H9 (cell line): Measurements from ENCODE around the gene SLC35A3. TPM values are rescaled to one million over a fixed set of nuclear protein-coding genes. Genes with fewer than 3 reads are reported as not detected.

Experiments used
- DNase-seq: peaks from one replicate; pipeline ENCODE4 v3.0.0-alpha.2; 2017
- H2AFZ ChIP-seq: one replicate; pipeline ENCODE4 v1.6.1; 2013; ENCODE audit warnings: mild to moderate bottlenecking, low read length, control low read depth, moderate library complexity
- H2AK5ac ChIP-seq: 2 replicates; pipeline ENCODE4 v1.6.1; 2013; ENCODE audit warnings: low read length, control low read depth, mixed read lengths; ENCODE audit not compliant: insufficient read length
- H2BK120ac ChIP-seq: one replicate; pipeline ENCODE4 v1.6.1; 2013; ENCODE audit warnings: low read depth, mild to moderate bottlenecking, low read length, control low read depth, inconsistent platforms; ENCODE audit not compliant: poor library complexity, severe bottlenecking
- H2BK12ac ChIP-seq: 2 replicates; pipeline ENCODE4 v1.6.1; 2013; ENCODE audit warnings: low read length, control low read depth, mixed read lengths, low read depth; ENCODE audit not compliant: insufficient read length
- H2BK15ac ChIP-seq: 2 replicates; pipeline ENCODE4 v1.6.1; 2013; ENCODE audit warnings: low read depth, low read length, control low read depth
- H2BK20ac ChIP-seq: one replicate; pipeline ENCODE4 v1.6.1; 2013; ENCODE audit warnings: low read depth, mild to moderate bottlenecking, low read length, control low read depth, inconsistent platforms; ENCODE audit not compliant: poor library complexity, severe bottlenecking
- H2BK5ac ChIP-seq: 2 replicates; pipeline ENCODE4 v1.6.1; 2013; ENCODE audit warnings: low read length, control low read depth, mixed read lengths; ENCODE audit not compliant: insufficient read length
- H3K14ac ChIP-seq: 2 replicates; pipeline ENCODE4 v1.6.1; 2013; ENCODE audit warnings: low read length, control low read depth; ENCODE audit not compliant: insufficient read depth
- H3K18ac ChIP-seq: 2 replicates; pipeline ENCODE4 v1.6.1; 2013; ENCODE audit warnings: low read depth, mild to moderate bottlenecking, mixed read lengths, low read length, control low read depth; ENCODE audit not compliant: insufficient read length
- H3K23ac ChIP-seq: 2 replicates; pipeline ENCODE4 v1.6.1; 2013; ENCODE audit warnings: low read length, control low read depth, mixed read lengths, low read depth; ENCODE audit not compliant: insufficient read length
- H3K23me2 ChIP-seq: 2 replicates; pipeline ENCODE4 v1.6.1; 2013; ENCODE audit warnings: low read depth, mild to moderate bottlenecking, mixed read lengths, low read length, control low read depth; ENCODE audit not compliant: insufficient read length, poor library complexity, severe bottlenecking
- H3K27ac ChIP-seq: 2 replicates; pipeline ENCODE4 v1.5.1; 2013; ENCODE audit warnings: low read length, control low read depth, mixed read lengths, low read depth; ENCODE audit not compliant: insufficient read length
- H3K27me3 ChIP-seq: 2 replicates; pipeline ENCODE4 v1.6.1; 2013; ENCODE audit warnings: low read length, control low read depth, inconsistent platforms; ENCODE audit not compliant: insufficient read depth
- H3K4ac ChIP-seq: 2 replicates; pipeline ENCODE4 v1.6.1; 2013; ENCODE audit warnings: low read depth, mild to moderate bottlenecking, control low read depth, inconsistent platforms, low read length, moderate library complexity
- H3K4me1 ChIP-seq: 2 replicates; pipeline ENCODE4 v1.6.1; 2013; ENCODE audit warnings: low read length, control low read depth, inconsistent platforms; ENCODE audit not compliant: insufficient read depth
- H3K4me2 ChIP-seq: 2 replicates; pipeline ENCODE4 v1.6.1; 2013; ENCODE audit warnings: low read length, control low read depth, mixed read lengths; ENCODE audit not compliant: insufficient read length, insufficient read depth
- H3K56ac ChIP-seq: 2 replicates; pipeline ENCODE4 v1.6.1; 2013; ENCODE audit warnings: low read depth, mild to moderate bottlenecking, mixed read lengths, low read length, control low read depth; ENCODE audit not compliant: insufficient read length
- H3K79me1 ChIP-seq: 2 replicates; pipeline ENCODE4 v1.6.1; 2013; ENCODE audit warnings: low read depth, mild to moderate bottlenecking, moderate library complexity, low read length, control low read depth, inconsistent platforms; ENCODE audit not compliant: insufficient read depth, poor library complexity, severe bottlenecking
- H3K79me2 ChIP-seq: 2 replicates; pipeline ENCODE4 v1.6.1; 2013; ENCODE audit warnings: low read length, control low read depth, inconsistent platforms; ENCODE audit not compliant: insufficient read depth
- H3K9ac ChIP-seq: 2 replicates; pipeline ENCODE4 v1.6.1; 2013; ENCODE audit warnings: low read length, control low read depth, mixed read lengths; ENCODE audit not compliant: insufficient read length; ENCODE audit errors: extremely low read depth
- H3K9me3 ChIP-seq: one replicate; pipeline ENCODE4 v1.6.1; 2013; ENCODE audit warnings: low read depth, low read length, inconsistent platforms; ENCODE audit not compliant: control insufficient read depth
- H3T11ph ChIP-seq: one replicate; pipeline ENCODE4 v1.6.1; 2013; ENCODE audit warnings: mild to moderate bottlenecking, low read length, control low read depth, inconsistent platforms
- H4K20me1 ChIP-seq: one replicate; pipeline ENCODE4 v1.6.1; 2013; ENCODE audit not compliant: control insufficient read depth, insufficient read length, insufficient read depth
- H4K5ac ChIP-seq: 2 replicates; pipeline ENCODE4 v1.6.1; 2013; ENCODE audit warnings: low read depth, mild to moderate bottlenecking, mixed read lengths, low read length, control low read depth; ENCODE audit not compliant: insufficient read length
- H4K8ac ChIP-seq: replicated peaks from 2 replicates; pipeline ENCODE4 v1.6.1; 2013; ENCODE audit warnings: low read length, control low read depth, mixed read lengths, low read depth; ENCODE audit not compliant: insufficient read length
- H4K91ac ChIP-seq: 2 replicates; pipeline ENCODE4 v1.6.1; 2013; ENCODE audit warnings: low read depth, mild to moderate bottlenecking, moderate library complexity, mixed read lengths, low read length, control low read depth; ENCODE audit not compliant: insufficient read length
- H3K27ac Mint-ChIP-seq, 3 experiments: 2 replicates in 2 of 3; 3 replicates in 1 of 3; pipeline ENCODE4 v1.8.0; 2020 to 2021; ENCODE audit warnings: mixed read lengths in 3 of 3, mild to moderate bottlenecking in 1 of 3, moderate library complexity in 1 of 3
- H3K27me3 Mint-ChIP-seq: 2 replicates; pipeline ENCODE4 v1.8.0; 2021; ENCODE audit warnings: low read depth, mild to moderate bottlenecking, moderate library complexity, mixed read lengths
- H3K36me3 Mint-ChIP-seq, 3 experiments: 2 replicates in 2 of 3; 3 replicates in 1 of 3; pipeline ENCODE4 v1.8.0; 2020 to 2021; ENCODE audit warnings: low read depth in 3 of 3, mixed read lengths in 3 of 3; ENCODE audit not compliant: insufficient read depth in 1 of 3
- H3K4me1 Mint-ChIP-seq, 2 experiments: 2 replicates each; pipeline ENCODE4 v1.8.0; 2020; ENCODE audit warnings: mixed read lengths in 2 of 2
- H3K4me3 Mint-ChIP-seq, 2 experiments: 2 replicates in 1 of 2; 3 replicates in 1 of 2; pipeline ENCODE4 v1.8.0; 2020 to 2021; ENCODE audit warnings: mild to moderate bottlenecking in 2 of 2, mixed read lengths in 2 of 2, moderate library complexity in 1 of 2
- H3K9me3 Mint-ChIP-seq, 2 experiments: 2 replicates in 1 of 2; 3 replicates in 1 of 2; pipeline ENCODE4 v1.8.0; 2020; ENCODE audit warnings: mild to moderate bottlenecking in 2 of 2, mixed read lengths in 2 of 2, moderate library complexity in 1 of 2
- CTCF ChIP-seq: fragments of 200-600 bp; sonication (generic); conservative IDR thresholded peaks from 3 replicates; pipeline ENCODE4 v1.8.0; 2021; ENCODE audit warnings: antibody characterized with exemption, mild to moderate bottlenecking
- WGBS: extraction: QIAGEN DNeasy Blood & Tissue Kit; methylation state at CpG from one replicate; pipeline ENCODE4 v1.1.7; 2013; ENCODE audit warnings: missing lambda C conversion rate, low lambda C conversion rate, mixed read lengths; ENCODE audit not compliant: insufficient read length; ENCODE audit errors: extremely low coverage; 5-methylcytosine and 5-hydroxymethylcytosine counted together
- total RNA-seq: library from RNA; stranded (reverse); gene quantifications from 2 replicates; pipeline ENCODE4 v1.2.1, GENCODE V29; 2021

Gene SLC35A3
- total RNA-seq, 1 experiment from 2014 or later: 15.1 TPM

- Mint-ChIP-seq H3K36me3 (peaks cover 3 to 11% (median 9%) of the 10 kb centered on the region in 3 experiments), H3K27me3 (no peaks in the 10 kb centered on the region), H3K27ac (peak overlapping the region; percentile 99 to 100 (median 100)), H3K9me3 (no peaks in the 10 kb centered on the region; a peak in 1 of 5 replicates), H3K4me3 (peak overlapping the region; percentile 88 to 98), H3K4me1 (peaks cover 18 to 34% of the 10 kb centered on the region in 2 experiments)
- Histone ChIP-seq H2BK120ac (peak overlapping the region; percentile 74), H3K4me2 (peak overlapping the region; percentile 90), H4K5ac (peak overlapping the region; percentile 72), H3K18ac (peak overlapping the region; percentile 99), H3K4me1 (no peaks in the 10 kb centered on the region; the same call in none of the 2 replicates), H3K79me1 (no peaks in the 10 kb centered on the region), H2AK5ac (no peak overlapping the region), H3K27me3 (no peaks in the 10 kb centered on the region), H3K9me3 (no peaks in the 10 kb centered on the region), H2BK5ac (peak overlapping the region; percentile 95), H2BK15ac (no peak overlapping the region), H4K20me1 (no peaks in the 10 kb centered on the region), H3K56ac (no peak overlapping the region), H3K14ac (peak overlapping the region; percentile 99), H4K91ac (no peak overlapping the region), H3K79me2 (peaks cover 30% of the 10 kb centered on the region; the same call in 1 of the 2 replicates), H2BK12ac (no peak overlapping the region), H4K8ac (no peak overlapping the region), H3T11ph (no peak overlapping the region), H3K23me2 (peaks cover 5% of the 10 kb centered on the region), H3K27ac (peak overlapping the region; percentile 87), H3K23ac (no peak overlapping the region), H2BK20ac (no peak overlapping the region), H2AFZ (no peak overlapping the region), H3K9ac (peak overlapping the region; percentile 98), H3K4ac (no peak overlapping the region; the same call in 1 of the 2 replicates)
- no CpG with 5 or more reads among the region's 87 CpGs for WGBS
- TF ChIP-seq CTCF: no peak
- DNase-seq: peak; percentile 77
Measured at GRCh38 chr1:100037927-100038659, 68.3 kb downstream of the SLC35A3 start.
